Measurements from ENCODE around the gene RASSF4. TPM values are rescaled to one million over a fixed set of nuclear protein-coding genes. Genes with fewer than 3 reads are reported as not detected.

Gene RASSF4
- total RNA-seq, 1 experiment from 2014 or later: 11.5 TPM

GRCh38 chr10:44960088-44960460 is 472 bp downstream of the RASSF4 start:
- H3K79me1 ChIP-seq (ENCODE audit: insufficient read depth, low read depth, low read length, poor library complexity, severe bottlenecking): no peaks in the 10 kb centered on the region
- H2BK12ac ChIP-seq (ENCODE audit: insufficient read length, low read depth, low read length): no peak overlapping the region
- no peaks in the 10 kb centered on the region for H3K9me3 Mint-ChIP-seq
- no peaks in the 10 kb centered on the region for H3K9me3 ChIP-seq (ENCODE audit: control insufficient read depth, low read depth, low read length)
- no peak; the same call in 2 of the 3 replicates for TF ChIP-seq CTCF (conservative IDR thresholded peaks at IDR 0.05)
- peaks cover 5 to 11% (median 7%) of the 10 kb centered on the region in 3 experiments; a peak in 6 of 7 replicates for H3K36me3 Mint-ChIP-seq (ENCODE audit: insufficient read depth in 1 of 3, low read depth in 3 of 3)
- H2AFZ ChIP-seq (ENCODE audit: low read length): no peak overlapping the region
- no peak overlapping the region for H3K27ac Mint-ChIP-seq
- WGBS (ENCODE audit: extremely low coverage, insufficient read length, low lambda C conversion rate): no CpG with 5 or more reads among the region's 8 CpGs
- H3T11ph ChIP-seq (ENCODE audit: low read length): no peak overlapping the region
- H3K14ac ChIP-seq (ENCODE audit: insufficient read depth, low read length): no peak overlapping the region
- no peak overlapping the region for H2BK5ac ChIP-seq (ENCODE audit: insufficient read length, low read length)
- no peaks in the 10 kb centered on the region for H4K20me1 ChIP-seq (ENCODE audit: control insufficient read depth, insufficient read depth, insufficient read length)
- H3K23ac ChIP-seq (ENCODE audit: insufficient read length, low read depth, low read length): no peak overlapping the region
- no peak for DNase-seq
- H3K9ac ChIP-seq (ENCODE audit: extremely low read depth, insufficient read length, low read length): no peak overlapping the region
- no peak overlapping the region for H2BK20ac ChIP-seq (ENCODE audit: low read depth, low read length, poor library complexity, severe bottlenecking)
- H2BK15ac ChIP-seq (ENCODE audit: low read depth, low read length): no peak overlapping the region
- no peak overlapping the region for H2AK5ac ChIP-seq (ENCODE audit: insufficient read length, low read length)
- H3K27me3 Mint-ChIP-seq (ENCODE audit: low read depth): peaks cover 13% of the 10 kb centered on the region
- H3K4me1 ChIP-seq (ENCODE audit: insufficient read depth, low read length): peaks cover 21% of the 10 kb centered on the region; the same call in 1 of the 2 replicates
- no peak overlapping the region for H3K18ac ChIP-seq (ENCODE audit: insufficient read length, low read depth, low read length)
- peaks cover 63 to 64% of the 10 kb centered on the region in 2 experiments for H3K4me1 Mint-ChIP-seq
- H3K56ac ChIP-seq (ENCODE audit: insufficient read length, low read depth, low read length): no peak overlapping the region
- H3K23me2 ChIP-seq (ENCODE audit: insufficient read length, low read depth, low read length, poor library complexity, severe bottlenecking): peaks cover 11% of the 10 kb centered on the region
- no peak overlapping the region for H4K91ac ChIP-seq (ENCODE audit: insufficient read length, low read depth, low read length)
- H3K27ac ChIP-seq (ENCODE audit: insufficient read length, low read depth, low read length): no peak overlapping the region
- no peak overlapping the region for H3K4ac ChIP-seq (ENCODE audit: low read depth, low read length)
- H3K79me2 ChIP-seq (ENCODE audit: insufficient read depth, low read length): no peaks in the 10 kb centered on the region
- no peaks in the 10 kb centered on the region for H3K27me3 ChIP-seq (ENCODE audit: insufficient read depth, low read length)
- H2BK120ac ChIP-seq (ENCODE audit: low read depth, low read length, poor library complexity, severe bottlenecking): no peak overlapping the region
- peak overlapping the region; percentile 70 for H3K4me2 ChIP-seq (ENCODE audit: insufficient read depth, insufficient read length, low read length)
- H4K8ac ChIP-seq (replicated peaks; ENCODE audit: insufficient read length, low read depth, low read length): no peak overlapping the region
- H3K4me3 Mint-ChIP-seq: peak overlapping the region; percentile 78 to 79
- no peak overlapping the region for H4K5ac ChIP-seq (ENCODE audit: insufficient read length, low read depth, low read length)
